ENCODE measurements around the gene SH2B3. TPM values are rescaled to one million over a fixed set of nuclear protein-coding genes. Genes with fewer than 3 reads are reported as not detected.
A peak's percentile ranks its signal among the peaks of the same experiment; 100 is the strongest.

The SH2B3 gene
- total and polyA plus RNA-seq, 2 experiments from 2014 or later = 8.1 to 59.3 TPM

DNA sequence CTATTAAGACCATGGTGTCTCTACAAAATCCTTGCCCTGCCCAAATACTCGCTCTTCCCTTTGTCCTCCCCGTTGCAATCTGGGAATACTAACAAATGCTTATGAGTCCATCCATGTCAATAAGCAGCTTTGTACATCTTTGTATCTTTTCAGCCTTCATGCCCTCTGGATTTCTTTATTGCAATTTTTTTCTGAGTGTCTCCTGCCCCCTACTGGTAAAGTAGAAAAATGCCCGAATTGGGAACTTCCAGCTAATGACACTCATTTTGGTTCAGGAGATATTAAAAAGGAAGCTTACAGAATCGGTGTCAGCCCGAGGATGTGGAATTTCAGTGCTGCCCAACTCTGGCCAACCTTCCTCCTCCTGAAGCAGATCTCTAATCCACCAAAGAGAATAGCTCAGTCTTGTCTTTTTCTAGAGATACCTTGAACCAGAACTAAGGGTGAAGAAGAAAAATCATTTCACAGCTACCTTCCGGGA, 46.0 kb downstream of the SH2B3 start:
- peaks cover 19% of the 10 kb centered on the region for H3K27me3 Mint-ChIP-seq (ENCODE audit: insufficient read depth, low read depth, poor library complexity)
- H3K4me3 ChIP-seq = no peak overlapping the region
- H4K20me1 ChIP-seq (replicated peaks; ENCODE audit: insufficient read depth) = peaks cover 8% of the 10 kb centered on the region; the same call in 1 of the 2 replicates
- no peak overlapping the region for H3K4me2 ChIP-seq
- H3K79me2 ChIP-seq (replicated peaks; ENCODE audit: insufficient read depth) = no peaks in the 10 kb centered on the region
- H3K36me3 ChIP-seq (ENCODE audit: insufficient read depth) = peaks cover 29% of the 10 kb centered on the region
- DNase-seq (ENCODE audit: low spot score) = peak; percentile 52
- no peak overlapping the region for H3K27ac ChIP-seq (ENCODE audit: low read depth)
- TF ChIP-seq NANOG (IDR thresholded peaks at IDR 0.05; ENCODE audit: borderline replicate concordance) (no peak), JUNB (IDR thresholded peaks at IDR 0.05; ENCODE audit: unreplicated experiment) (no peak)
- TF ChIP-seq, protein P1, sequence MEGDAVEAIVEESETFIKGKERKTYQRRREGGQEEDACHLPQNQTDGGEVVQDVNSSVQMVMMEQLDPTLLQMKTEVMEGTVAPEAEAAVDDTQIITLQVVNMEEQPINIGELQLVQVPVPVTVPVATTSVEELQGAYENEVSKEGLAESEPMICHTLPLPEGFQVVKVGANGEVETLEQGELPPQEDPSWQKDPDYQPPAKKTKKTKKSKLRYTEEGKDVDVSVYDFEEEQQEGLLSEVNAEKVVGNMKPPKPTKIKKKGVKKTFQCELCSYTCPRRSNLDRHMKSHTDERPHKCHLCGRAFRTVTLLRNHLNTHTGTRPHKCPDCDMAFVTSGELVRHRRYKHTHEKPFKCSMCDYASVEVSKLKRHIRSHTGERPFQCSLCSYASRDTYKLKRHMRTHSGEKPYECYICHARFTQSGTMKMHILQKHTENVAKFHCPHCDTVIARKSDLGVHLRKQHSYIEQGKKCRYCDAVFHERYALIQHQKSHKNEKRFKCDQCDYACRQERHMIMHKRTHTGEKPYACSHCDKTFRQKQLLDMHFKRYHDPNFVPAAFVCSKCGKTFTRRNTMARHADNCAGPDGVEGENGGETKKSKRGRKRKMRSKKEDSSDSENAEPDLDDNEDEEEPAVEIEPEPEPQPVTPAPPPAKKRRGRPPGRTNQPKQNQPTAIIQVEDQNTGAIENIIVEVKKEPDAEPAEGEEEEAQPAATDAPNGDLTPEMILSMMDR (conservative IDR thresholded peaks at IDR 0.05; ENCODE audit: low read depth in 2 of 2) = peak; percentile 67 to 98
- no peak for ATAC-seq
- peaks cover 70% of the 10 kb centered on the region for H3K36me3 Mint-ChIP-seq (ENCODE audit: low read depth)
- no peaks in the 10 kb centered on the region for H3K9me3 Mint-ChIP-seq
- no peaks in the 10 kb centered on the region; the same call in none of the 3 replicates for H3K4me1 Mint-ChIP-seq
- H2AFZ ChIP-seq = no peak overlapping the region
- H3K9me2 ChIP-seq (ENCODE audit: insufficient read depth) = no peaks in the 10 kb centered on the region
- H3K4me3 Mint-ChIP-seq = no peak overlapping the region
- no peaks in the 10 kb centered on the region for H3K27me3 ChIP-seq (ENCODE audit: insufficient read depth)
- no peaks in the 10 kb centered on the region for H3K4me1 ChIP-seq (ENCODE audit: insufficient read depth)
- H3F3A ChIP-seq (replicated peaks; ENCODE audit: low read depth) = peaks cover 48% of the 10 kb centered on the region
- H3K27ac Mint-ChIP-seq = no peak overlapping the region

DNA sequence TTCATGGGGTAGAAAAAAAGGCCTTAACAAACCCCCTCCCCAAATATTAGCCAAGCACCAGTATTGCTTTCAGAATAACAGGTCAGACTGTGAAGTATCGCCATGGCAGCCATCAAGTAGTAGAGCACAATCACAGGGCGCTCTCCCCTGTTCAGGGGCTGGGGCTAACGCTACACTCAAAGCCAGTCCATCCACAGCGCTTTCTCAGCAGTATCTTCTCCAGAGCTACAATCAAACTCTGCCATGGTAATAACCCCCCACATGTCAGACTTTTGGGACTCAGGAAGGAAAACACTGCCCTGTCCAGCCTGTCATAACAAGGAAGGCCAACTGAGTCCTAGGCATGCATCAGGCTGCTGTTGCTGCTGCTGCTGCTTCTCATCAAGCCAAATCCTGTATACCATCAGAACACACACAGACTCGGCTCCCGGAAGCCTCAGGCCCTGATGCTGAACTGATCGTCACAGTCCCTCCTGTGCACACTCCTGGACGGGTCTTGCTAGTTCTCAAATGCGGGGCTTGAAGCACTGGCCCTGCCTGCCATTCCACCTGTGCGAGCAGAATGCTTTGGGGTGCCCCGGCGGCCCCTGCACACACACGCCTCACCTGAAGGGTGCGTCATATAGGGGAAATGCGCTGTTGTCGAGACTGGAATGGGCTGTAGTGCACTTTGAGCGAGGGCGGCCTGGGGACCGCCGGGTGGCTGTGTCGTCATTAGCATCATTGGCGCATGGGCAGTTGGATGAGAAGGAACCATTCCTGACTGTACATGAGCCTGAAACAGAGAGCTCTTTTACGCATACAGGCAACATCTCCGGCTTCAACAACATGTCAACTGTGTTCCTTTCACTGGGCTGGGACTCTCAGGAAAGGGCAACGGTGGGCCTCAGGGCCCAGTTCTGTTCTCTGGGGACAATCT, 47.6 kb downstream of the SH2B3 start:
- Histone ChIP-seq H3K4me1 (ENCODE audit: insufficient read depth) (no peaks in the 10 kb centered on the region), H3K36me3 (ENCODE audit: insufficient read depth) (peaks cover 24% of the 10 kb centered on the region), H3K79me2 (replicated peaks; ENCODE audit: insufficient read depth) (no peaks in the 10 kb centered on the region), H3F3A (replicated peaks; ENCODE audit: low read depth) (peaks cover 41% of the 10 kb centered on the region), H3K27ac (ENCODE audit: low read depth) (no peak overlapping the region), H3K4me3 (no peak overlapping the region), H3K27me3 (ENCODE audit: insufficient read depth) (no peaks in the 10 kb centered on the region), H4K20me1 (replicated peaks; ENCODE audit: insufficient read depth) (peaks cover 8% of the 10 kb centered on the region; the same call in 1 of the 2 replicates), H3K4me2 (no peak overlapping the region), H2AFZ (no peak overlapping the region), H3K9me2 (ENCODE audit: insufficient read depth) (no peaks in the 10 kb centered on the region)
- ATAC-seq = peak; percentile 30; the same call in 2 of the 3 replicates
- no peak overlapping the region for H3K4me3 Mint-ChIP-seq
- no peaks in the 10 kb centered on the region for H3K9me3 Mint-ChIP-seq
- peaks cover 62% of the 10 kb centered on the region for H3K36me3 Mint-ChIP-seq (ENCODE audit: low read depth)
- H3K27me3 Mint-ChIP-seq (ENCODE audit: insufficient read depth, low read depth, poor library complexity) = peaks cover 10% of the 10 kb centered on the region
- no peaks in the 10 kb centered on the region; the same call in 2 of the 3 replicates for H3K4me1 Mint-ChIP-seq
- no peak for TF ChIP-seq STAT1 (IDR thresholded peaks at IDR 0.05; ENCODE audit: unreplicated experiment)
- H3K27ac Mint-ChIP-seq = 0 out of 2 replicates have a peak overlapping the region, but pooled peaks have one; percentile 21
- DNase-seq (ENCODE audit: low spot score) = peak; percentile 27

DNA sequence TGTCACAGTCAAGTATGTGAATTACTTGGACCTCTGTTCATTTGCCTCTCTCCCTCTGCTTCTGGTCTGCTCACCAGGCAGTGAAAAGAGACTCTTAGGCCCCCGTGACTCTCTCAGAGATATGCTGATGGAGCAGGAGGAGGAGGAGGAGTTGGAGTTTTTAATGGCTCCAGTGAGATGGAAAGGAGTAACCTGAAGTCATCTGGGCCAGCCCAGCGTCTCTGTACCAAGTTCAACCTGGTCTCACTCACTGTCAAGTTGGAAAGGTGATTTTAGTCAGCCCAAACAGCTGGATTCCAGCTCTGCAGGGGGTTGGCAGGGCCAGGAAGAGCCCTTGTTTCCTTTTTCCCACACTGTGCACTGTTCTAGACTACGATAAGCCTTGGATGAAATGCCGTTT, 48.6 kb downstream of the SH2B3 start:
- H3K36me3 Mint-ChIP-seq (ENCODE audit: low read depth) = peaks cover 52% of the 10 kb centered on the region
- H3K36me3 ChIP-seq (ENCODE audit: insufficient read depth) = peaks cover 17% of the 10 kb centered on the region
- no peak overlapping the region for H3K27ac Mint-ChIP-seq
- TF ChIP-seq, protein P2, sequence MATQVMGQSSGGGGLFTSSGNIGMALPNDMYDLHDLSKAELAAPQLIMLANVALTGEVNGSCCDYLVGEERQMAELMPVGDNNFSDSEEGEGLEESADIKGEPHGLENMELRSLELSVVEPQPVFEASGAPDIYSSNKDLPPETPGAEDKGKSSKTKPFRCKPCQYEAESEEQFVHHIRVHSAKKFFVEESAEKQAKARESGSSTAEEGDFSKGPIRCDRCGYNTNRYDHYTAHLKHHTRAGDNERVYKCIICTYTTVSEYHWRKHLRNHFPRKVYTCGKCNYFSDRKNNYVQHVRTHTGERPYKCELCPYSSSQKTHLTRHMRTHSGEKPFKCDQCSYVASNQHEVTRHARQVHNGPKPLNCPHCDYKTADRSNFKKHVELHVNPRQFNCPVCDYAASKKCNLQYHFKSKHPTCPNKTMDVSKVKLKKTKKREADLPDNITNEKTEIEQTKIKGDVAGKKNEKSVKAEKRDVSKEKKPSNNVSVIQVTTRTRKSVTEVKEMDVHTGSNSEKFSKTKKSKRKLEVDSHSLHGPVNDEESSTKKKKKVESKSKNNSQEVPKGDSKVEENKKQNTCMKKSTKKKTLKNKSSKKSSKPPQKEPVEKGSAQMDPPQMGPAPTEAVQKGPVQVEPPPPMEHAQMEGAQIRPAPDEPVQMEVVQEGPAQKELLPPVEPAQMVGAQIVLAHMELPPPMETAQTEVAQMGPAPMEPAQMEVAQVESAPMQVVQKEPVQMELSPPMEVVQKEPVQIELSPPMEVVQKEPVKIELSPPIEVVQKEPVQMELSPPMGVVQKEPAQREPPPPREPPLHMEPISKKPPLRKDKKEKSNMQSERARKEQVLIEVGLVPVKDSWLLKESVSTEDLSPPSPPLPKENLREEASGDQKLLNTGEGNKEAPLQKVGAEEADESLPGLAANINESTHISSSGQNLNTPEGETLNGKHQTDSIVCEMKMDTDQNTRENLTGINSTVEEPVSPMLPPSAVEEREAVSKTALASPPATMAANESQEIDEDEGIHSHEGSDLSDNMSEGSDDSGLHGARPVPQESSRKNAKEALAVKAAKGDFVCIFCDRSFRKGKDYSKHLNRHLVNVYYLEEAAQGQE (IDR thresholded peaks at IDR 0.05; ENCODE audit: unreplicated experiment) = no peak
- TF ChIP-seq, protein P1 (conservative IDR thresholded peaks at IDR 0.05; ENCODE audit: low read depth in 2 of 2) = no peak
- TF ChIP-seq, protein P3, sequence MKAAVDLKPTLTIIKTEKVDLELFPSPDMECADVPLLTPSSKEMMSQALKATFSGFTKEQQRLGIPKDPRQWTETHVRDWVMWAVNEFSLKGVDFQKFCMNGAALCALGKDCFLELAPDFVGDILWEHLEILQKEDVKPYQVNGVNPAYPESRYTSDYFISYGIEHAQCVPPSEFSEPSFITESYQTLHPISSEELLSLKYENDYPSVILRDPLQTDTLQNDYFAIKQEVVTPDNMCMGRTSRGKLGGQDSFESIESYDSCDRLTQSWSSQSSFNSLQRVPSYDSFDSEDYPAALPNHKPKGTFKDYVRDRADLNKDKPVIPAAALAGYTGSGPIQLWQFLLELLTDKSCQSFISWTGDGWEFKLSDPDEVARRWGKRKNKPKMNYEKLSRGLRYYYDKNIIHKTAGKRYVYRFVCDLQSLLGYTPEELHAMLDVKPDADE (IDR thresholded peaks at IDR 0.05) = no peak
- no peak for TF ChIP-seq CREB1 (CRISPR knock-in tag; IDR thresholded peaks at IDR 0.05; ENCODE audit: low read depth)

More for the DNA sequence above, 48.6 kb downstream of the SH2B3 start:
- no peaks in the 10 kb centered on the region for H3K9me3 Mint-ChIP-seq
- no peak overlapping the region for H3K4me3 Mint-ChIP-seq
- peaks cover 8% of the 10 kb centered on the region for H3K27me3 Mint-ChIP-seq (ENCODE audit: insufficient read depth, low read depth, poor library complexity)
- ATAC-seq (no peak), DNase-seq (ENCODE audit: low spot score) (no peak)
- no peak overlapping the region for H3K4me2 ChIP-seq
- no peaks in the 10 kb centered on the region for H3K4me1 ChIP-seq (ENCODE audit: insufficient read depth)
- H2AFZ ChIP-seq = no peak overlapping the region
- H3F3A ChIP-seq (replicated peaks; ENCODE audit: low read depth) = peaks cover 31% of the 10 kb centered on the region
- no peaks in the 10 kb centered on the region for H3K79me2 ChIP-seq (replicated peaks; ENCODE audit: insufficient read depth)
- no peak overlapping the region for H3K4me3 ChIP-seq
- H3K4me1 Mint-ChIP-seq = no peaks in the 10 kb centered on the region; the same call in 2 of the 3 replicates
- peak overlapping the region; percentile 59; the same call in 1 of the 2 replicates for H3K27ac ChIP-seq (ENCODE audit: low read depth)
- no peaks in the 10 kb centered on the region for H3K27me3 ChIP-seq (ENCODE audit: insufficient read depth)
- peaks cover 8% of the 10 kb centered on the region; the same call in 1 of the 2 replicates for H4K20me1 ChIP-seq (replicated peaks; ENCODE audit: insufficient read depth)
- H3K9me2 ChIP-seq (ENCODE audit: insufficient read depth) = no peaks in the 10 kb centered on the region

Data from GM23338 (cell line).